GM12873 (cell line): ENCODE measurements around the gene CNMD.

Experiments used
- TF ChIP-seq, protein P1 (sequence below): IDR thresholded peaks from 2 replicates; pipeline ENCODE4 v1.5.1; 2012; ENCODE audit warnings: low read depth, mild to moderate bottlenecking, moderate library complexity, low read length, control low read depth; ENCODE audit not compliant: insufficient read depth; ENCODE audit errors: missing control alignments

The CNMD gene

DNA sequence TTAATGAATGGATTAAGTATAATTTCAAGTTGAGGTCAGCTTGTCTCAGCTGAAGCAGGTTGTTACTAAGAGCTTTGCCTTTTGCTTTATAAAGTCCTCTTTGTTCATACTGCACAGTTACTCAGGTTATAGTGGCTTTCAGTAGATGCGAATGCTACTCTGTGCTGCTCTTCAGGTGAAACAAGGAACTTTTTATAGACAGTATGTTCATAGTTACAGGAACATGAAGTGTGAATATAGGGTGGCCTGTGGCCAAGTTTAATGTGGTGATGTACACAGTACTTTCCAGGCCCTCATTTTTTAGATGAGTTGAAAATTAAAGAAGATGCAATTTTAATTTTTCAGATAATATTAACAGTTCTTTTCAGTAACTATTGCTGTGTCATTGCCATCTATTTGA, 66.2 kb downstream of the CNMD start:
- TF ChIP-seq, protein P1, sequence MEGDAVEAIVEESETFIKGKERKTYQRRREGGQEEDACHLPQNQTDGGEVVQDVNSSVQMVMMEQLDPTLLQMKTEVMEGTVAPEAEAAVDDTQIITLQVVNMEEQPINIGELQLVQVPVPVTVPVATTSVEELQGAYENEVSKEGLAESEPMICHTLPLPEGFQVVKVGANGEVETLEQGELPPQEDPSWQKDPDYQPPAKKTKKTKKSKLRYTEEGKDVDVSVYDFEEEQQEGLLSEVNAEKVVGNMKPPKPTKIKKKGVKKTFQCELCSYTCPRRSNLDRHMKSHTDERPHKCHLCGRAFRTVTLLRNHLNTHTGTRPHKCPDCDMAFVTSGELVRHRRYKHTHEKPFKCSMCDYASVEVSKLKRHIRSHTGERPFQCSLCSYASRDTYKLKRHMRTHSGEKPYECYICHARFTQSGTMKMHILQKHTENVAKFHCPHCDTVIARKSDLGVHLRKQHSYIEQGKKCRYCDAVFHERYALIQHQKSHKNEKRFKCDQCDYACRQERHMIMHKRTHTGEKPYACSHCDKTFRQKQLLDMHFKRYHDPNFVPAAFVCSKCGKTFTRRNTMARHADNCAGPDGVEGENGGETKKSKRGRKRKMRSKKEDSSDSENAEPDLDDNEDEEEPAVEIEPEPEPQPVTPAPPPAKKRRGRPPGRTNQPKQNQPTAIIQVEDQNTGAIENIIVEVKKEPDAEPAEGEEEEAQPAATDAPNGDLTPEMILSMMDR, result no peak

DNA sequence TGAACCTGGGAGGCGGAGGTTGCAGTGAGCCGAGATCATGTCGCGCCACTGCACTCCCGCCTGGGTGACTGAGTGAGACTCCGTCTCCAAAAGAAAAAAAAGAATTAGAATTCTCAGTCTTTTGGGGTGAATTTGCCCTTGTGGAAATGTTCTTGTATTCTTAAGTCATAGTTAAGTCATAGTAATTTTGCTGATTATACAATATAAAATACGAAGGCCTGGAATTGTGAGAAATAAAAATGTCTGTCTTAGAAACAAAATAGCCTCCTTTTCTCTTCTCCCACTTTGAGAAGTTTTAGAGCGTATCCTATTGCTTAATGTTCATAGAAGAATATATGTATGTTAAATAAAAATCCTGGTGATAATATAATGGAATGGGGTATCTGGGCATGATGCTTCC, 68.9 kb downstream of the CNMD start:
- TF ChIP-seq, protein P1, result no peak

DNA sequence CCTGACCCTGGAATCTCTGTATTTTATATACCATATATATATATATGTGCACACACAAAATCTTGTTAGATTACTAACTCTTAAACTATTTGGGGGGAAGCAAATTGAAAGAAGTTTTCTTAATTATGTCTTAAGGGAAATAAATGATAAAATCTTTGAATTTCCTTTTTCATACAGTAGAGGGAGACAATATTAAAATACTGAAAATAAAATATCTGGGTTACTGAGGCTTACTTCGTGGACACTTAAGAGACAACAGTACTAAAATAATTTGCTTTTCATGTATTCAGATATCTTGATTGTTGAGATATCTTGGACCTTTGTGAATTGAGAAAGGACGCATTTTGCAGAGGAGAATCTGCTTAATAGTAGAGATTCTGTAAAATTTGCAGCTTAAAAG, 69.9 kb downstream of the CNMD start:
- TF ChIP-seq, protein P1, result no peak

DNA sequence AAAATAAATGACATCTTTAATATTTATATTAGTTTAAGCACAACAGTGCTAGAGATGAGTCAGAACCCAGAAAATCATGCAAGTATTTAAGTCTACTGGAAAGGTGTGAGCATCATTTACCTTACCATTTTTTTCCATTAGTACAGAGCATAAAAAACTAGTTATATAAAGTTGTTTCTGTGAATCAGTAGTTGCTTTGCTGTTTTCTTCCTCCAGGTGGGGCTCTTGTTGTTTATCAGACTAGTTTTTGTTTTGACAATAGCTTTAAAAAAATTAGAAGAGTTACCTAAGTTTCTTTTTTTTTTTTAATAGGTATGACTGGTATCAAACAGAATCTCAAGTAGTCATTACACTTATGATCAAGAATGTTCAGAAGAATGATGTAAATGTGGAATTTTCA, 74.3 kb downstream of the CNMD start:
- TF ChIP-seq, protein P1, result peak; percentile 51

DNA sequence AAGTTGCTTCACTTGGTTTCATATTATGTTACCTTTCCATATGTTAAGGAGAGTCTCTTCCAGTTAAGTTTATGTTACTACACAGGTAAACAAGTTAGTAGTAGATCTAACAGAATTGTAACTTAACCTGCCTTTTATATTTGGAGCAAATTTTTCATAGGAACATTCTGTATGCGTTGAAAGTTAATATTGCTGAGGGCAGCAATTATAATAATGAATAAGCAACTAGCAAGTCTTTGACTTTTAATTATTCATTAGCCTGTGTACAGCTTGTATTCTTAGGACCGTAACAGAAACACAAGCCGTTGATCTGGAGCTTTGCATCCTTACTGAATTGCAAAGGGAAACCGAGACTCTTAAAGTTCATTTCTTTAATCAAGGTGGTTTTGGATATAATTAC, 75.3 kb downstream of the CNMD start:
- TF ChIP-seq, protein P1, result no peak

DNA sequence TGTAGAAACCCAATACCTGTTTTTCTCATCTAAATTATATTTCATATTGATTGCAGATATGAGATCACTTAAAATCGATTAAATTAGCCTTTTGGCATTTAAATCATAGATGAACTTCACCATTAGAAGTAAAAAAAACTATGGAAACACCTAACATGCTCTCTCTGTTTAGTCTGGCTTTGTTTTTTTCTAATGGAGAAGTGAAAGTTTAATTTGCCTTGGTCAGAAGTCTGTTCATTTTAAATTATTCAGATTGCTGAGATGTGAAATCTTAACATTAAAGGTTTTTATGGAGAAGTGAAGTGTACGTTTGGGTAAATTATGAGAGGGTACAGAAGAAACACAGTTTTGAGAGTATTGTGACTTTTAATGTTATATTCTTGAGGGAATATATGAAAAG, 80.3 kb downstream of the CNMD start:
- TF ChIP-seq, protein P1, result no peak
